Mammary epithelial cell (primary cell): ENCODE measurements around the gene CDK5R2.

Experiments
- CTCF ChIP-seq, 2 donors: IDR thresholded peaks in 1 of 2; conservative IDR thresholded peaks in 1 of 2; 2 replicates each; pipeline ENCODE4 v1.5.1; 2011 to 2012; ENCODE audit warnings: inconsistent platforms in 2 of 2, low read length in 2 of 2, mild to moderate bottlenecking in 2 of 2, control low read depth in 1 of 2, low read depth in 1 of 2; ENCODE audit not compliant: insufficient read depth in 1 of 2; ENCODE audit errors: extremely low read depth in 1 of 2
- EZH2 ChIP-seq: IDR thresholded peaks from 2 replicates; pipeline ENCODE4 v1.6.1; 2012; ENCODE audit warnings: low read length, inconsistent platforms, borderline replicate concordance

- TF ChIP-seq CTCF (conservative IDR thresholded peaks at IDR 0.05 in 1 of 2, IDR thresholded peaks at IDR 0.05 in 1 of 2; ENCODE audit: extremely low read depth in 1 of 2, insufficient read depth in 1 of 2, low read depth in 1 of 2, low read length in 2 of 2) (no peak), EZH2 (no peak)
Observed at GRCh38 chr2:218959761-218960308, 369 bp downstream of the CDK5R2 start.
